Measurements from ENCODE around the gene DNAJC22. TPM values are rescaled to one million over a fixed set of nuclear protein-coding genes. Genes with fewer than 3 reads are reported as not detected.

DNAJC22 gene
- total RNA-seq, 1 experiment from 2014 or later = 27.7 TPM

DNA sequence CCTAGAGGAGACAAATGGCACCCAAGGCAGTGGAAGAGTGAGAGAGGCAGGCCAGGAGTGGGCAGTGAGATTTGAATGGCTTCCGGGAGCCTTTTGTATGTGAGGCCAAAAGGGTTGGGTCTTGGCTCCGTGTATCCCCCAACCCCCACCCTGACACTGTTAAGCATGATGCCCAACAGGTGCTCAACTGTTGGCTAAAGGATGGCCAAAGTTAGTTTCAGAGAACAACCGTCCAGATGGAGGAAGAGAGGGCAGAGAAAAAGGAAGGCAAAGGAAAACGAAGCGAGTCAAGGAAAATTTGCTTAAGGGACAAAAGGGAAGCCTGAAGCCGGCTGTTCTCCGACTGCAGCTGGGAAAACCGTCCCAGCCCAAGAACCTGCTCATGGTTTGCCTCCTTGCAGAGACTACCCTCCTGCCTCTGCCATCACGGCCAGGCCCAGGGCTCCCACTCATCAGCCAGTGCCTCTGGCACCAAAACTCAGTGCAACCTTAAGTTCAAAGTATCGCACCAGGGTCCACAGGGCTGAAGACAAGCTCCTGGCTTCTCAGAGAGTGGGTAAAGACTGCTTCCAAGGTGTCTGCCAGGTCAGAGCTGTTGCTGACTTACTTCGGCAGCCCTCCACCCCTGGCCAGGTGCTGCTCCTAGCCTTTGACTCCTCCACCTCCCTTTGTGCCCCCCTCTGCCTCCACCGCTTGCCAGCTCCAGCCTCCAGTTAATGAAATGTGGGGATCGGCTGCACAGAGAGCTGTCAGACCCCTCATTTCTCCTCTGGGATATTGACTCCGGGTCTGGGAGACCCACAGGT, 5.5 kb upstream of the DNAJC22 start:
- CTCF ChIA-PET = interaction anchor here (0.7 to 3.0 kb wide), 10 partner anchors 9 to 195 kb away, joined by 3 to 45 read pairs (median 13); partner anchors contain the start of gene TROAP
- Histone ChIP-seq H2AFZ (ENCODE audit: low read depth, low read length, poor library complexity, severe bottlenecking) (no peak overlapping the region), H3K4me1 (ENCODE audit: control insufficient read depth in 1 of 2, insufficient read depth in 2 of 2, low read length in 2 of 2) (peaks cover 28 to 65% of the 10 kb centered on the region in 2 experiments), H3K36me3 (ENCODE audit: control insufficient read depth in 1 of 2, insufficient read depth in 2 of 2, low read length in 2 of 2) (no peaks in the 10 kb centered on the region), H3K9ac (ENCODE audit: low read length) (no peak overlapping the region), H3K79me2 (ENCODE audit: insufficient read depth, low read length) (no peaks in the 10 kb centered on the region), H4K20me1 (ENCODE audit: insufficient read depth) (no peaks in the 10 kb centered on the region), H3K27ac (ENCODE audit: low read depth, low read length) (no peak overlapping the region), H3K27me3 (ENCODE audit: insufficient read depth, low read length) (no peaks in the 10 kb centered on the region), H3K4me3 (replicated peaks in 1 of 2; ENCODE audit: low read depth in 1 of 2, low read length in 2 of 2) (no peak overlapping the region), H3K4me2 (ENCODE audit: low read length) (no peak overlapping the region), H3K9me3 (ENCODE audit: control insufficient read depth in 1 of 2, insufficient read depth in 1 of 2, low read depth in 1 of 2, low read length in 2 of 2) (no peaks in the 10 kb centered on the region), H3K9me2 (ENCODE audit: insufficient read depth) (no peaks in the 10 kb centered on the region)
- DNase-seq (ENCODE audit: low read depth, low spot score) (no peak), ATAC-seq (no peak)
- POLR2A ChIA-PET = interaction anchor here (1.2 kb wide), 1 partner anchor 32 kb away, joined by 3 read pairs; no protein-coding TSS in a partner anchor
- RAD21 ChIA-PET (ENCODE audit: low non-redundant PET in 1 of 2, low total read pairs in 2 of 2, uncharacterized antibody in 2 of 2, unreplicated experiment in 2 of 2) = no interaction called here
- no TSS peak for BruUV-seq (replicated peaks)
- intact Hi-C loops (cut with micrococcal nuclease) = no loop called here
- TF ChIP-seq SP1 (IDR thresholded peaks at IDR 0.05; ENCODE audit: low read depth) (no peak), TCF7L2 (IDR thresholded peaks at IDR 0.05; ENCODE audit: borderline replicate concordance, extremely low read depth, insufficient read depth, insufficient read length) (no peak), YY1 (IDR thresholded peaks at IDR 0.05; ENCODE audit: extremely low read depth, insufficient replicate concordance, low read depth, low read length) (no peak), ATF3 (IDR thresholded peaks at IDR 0.05) (no peak), REST (IDR thresholded peaks at IDR 0.05; ENCODE audit: low read depth) (no peak), POLR2AphosphoS5 (IDR thresholded peaks at IDR 0.05; ENCODE audit: low read depth, low read length) (no peak), EGR1 (IDR thresholded peaks at IDR 0.05; ENCODE audit: low read depth) (no peak), SIN3A (IDR thresholded peaks at IDR 0.05; ENCODE audit: low read depth) (no peak), ELF1 (IDR thresholded peaks at IDR 0.05; ENCODE audit: borderline replicate concordance, low read depth) (no peak), ZFX (IDR thresholded peaks at IDR 0.05) (no peak), RAD21 (IDR thresholded peaks at IDR 0.05; ENCODE audit: low read depth) (no peak), CEBPB (IDR thresholded peaks at IDR 0.05; ENCODE audit: low read depth) (no peak), SRF (IDR thresholded peaks at IDR 0.05; ENCODE audit: low read depth) (no peak), ZNF274 (IDR thresholded peaks at IDR 0.05; ENCODE audit: low read depth, low read length) (no peak), FOSL1 (IDR thresholded peaks at IDR 0.05; ENCODE audit: low read depth) (no peak), EZH2phosphoT487 (IDR thresholded peaks at IDR 0.05; ENCODE audit: borderline replicate concordance) (no peak), JUND (IDR thresholded peaks at IDR 0.05) (no peak), CTCF (IDR thresholded peaks at IDR 0.05 in 2 of 3, conservative IDR thresholded peaks at IDR 0.05 in 1 of 3; ENCODE audit: borderline replicate concordance in 1 of 3, insufficient read depth in 1 of 3, low read depth in 2 of 3, low read length in 2 of 3) (no peak), EZH2 (IDR thresholded peaks at IDR 0.05) (no peak)
- TF ChIP-seq, protein P1, sequence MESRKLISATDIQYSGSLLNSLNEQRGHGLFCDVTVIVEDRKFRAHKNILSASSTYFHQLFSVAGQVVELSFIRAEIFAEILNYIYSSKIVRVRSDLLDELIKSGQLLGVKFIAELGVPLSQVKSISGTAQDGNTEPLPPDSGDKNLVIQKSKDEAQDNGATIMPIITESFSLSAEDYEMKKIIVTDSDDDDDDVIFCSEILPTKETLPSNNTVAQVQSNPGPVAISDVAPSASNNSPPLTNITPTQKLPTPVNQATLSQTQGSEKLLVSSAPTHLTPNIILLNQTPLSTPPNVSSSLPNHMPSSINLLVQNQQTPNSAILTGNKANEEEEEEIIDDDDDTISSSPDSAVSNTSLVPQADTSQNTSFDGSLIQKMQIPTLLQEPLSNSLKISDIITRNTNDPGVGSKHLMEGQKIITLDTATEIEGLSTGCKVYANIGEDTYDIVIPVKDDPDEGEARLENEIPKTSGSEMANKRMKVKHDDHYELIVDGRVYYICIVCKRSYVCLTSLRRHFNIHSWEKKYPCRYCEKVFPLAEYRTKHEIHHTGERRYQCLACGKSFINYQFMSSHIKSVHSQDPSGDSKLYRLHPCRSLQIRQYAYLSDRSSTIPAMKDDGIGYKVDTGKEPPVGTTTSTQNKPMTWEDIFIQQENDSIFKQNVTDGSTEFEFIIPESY (IDR thresholded peaks at IDR 0.05; ENCODE audit: extremely low read depth, insufficient replicate concordance, low read length) = no peak
